Activated CD8-positive, alpha-beta memory T cell treated with anti-CD3 and anti-CD28 coated beads, Interleukin-2, amount 10 ng/mL, durations not matched to agents 7 days and 5 days (primary cell): ENCODE measurements around the gene PPEF2. TPM values are rescaled to one million over a fixed set of nuclear protein-coding genes. Genes with fewer than 3 reads are reported as not detected.

ENCODE experiments used
- ATAC-seq: fragments of 150-1000 bp; cut with Tn5 transposase; one replicate; pipeline ENCODE4 v1.10.0; 2021; ENCODE audit warnings: moderate library complexity
- CTCF ChIA-PET: fragments of 350-600 bp; sonication (Branson Sonifier 250); formaldehyde crosslinking; loops from one replicate; lab custom pipeline; 2021; ENCODE audit warnings: antibody characterized with exemption; lab: Charles Lee
- DNase-seq: peaks from one replicate; pipeline ENCODE4 v3.0.0-alpha.2; 2020
- H3K27ac Mint-ChIP-seq: one replicate; pipeline ENCODE4 v1.8.0; 2021; ENCODE audit warnings: mild to moderate bottlenecking, mixed read lengths
- H3K27me3 Mint-ChIP-seq: one replicate; pipeline ENCODE4 v1.8.0; 2021; ENCODE audit warnings: mixed read lengths
- H3K36me3 Mint-ChIP-seq: one replicate; pipeline ENCODE4 v1.8.0; 2021; ENCODE audit warnings: mild to moderate bottlenecking, mixed read lengths
- H3K4me1 Mint-ChIP-seq: one replicate; pipeline ENCODE4 v1.8.0; 2021; ENCODE audit warnings: mixed read lengths
- H3K4me3 Mint-ChIP-seq: one replicate; pipeline ENCODE4 v1.8.0; 2021; ENCODE audit warnings: mild to moderate bottlenecking, moderate library complexity, mixed read lengths
- H3K9me3 Mint-ChIP-seq: one replicate; pipeline ENCODE4 v1.8.0; 2022; ENCODE audit warnings: low read depth, mixed read lengths
- total RNA-seq, 2 experiments: library from RNA; stranded (reverse); gene quantifications; one replicate each; pipeline ENCODE4 v1.2.3, GENCODE V29; 2021

PPEF2 gene
- total RNA-seq, 2 experiments from 2014 or later, result 0.29 TPM; not detected in 1

DNA sequence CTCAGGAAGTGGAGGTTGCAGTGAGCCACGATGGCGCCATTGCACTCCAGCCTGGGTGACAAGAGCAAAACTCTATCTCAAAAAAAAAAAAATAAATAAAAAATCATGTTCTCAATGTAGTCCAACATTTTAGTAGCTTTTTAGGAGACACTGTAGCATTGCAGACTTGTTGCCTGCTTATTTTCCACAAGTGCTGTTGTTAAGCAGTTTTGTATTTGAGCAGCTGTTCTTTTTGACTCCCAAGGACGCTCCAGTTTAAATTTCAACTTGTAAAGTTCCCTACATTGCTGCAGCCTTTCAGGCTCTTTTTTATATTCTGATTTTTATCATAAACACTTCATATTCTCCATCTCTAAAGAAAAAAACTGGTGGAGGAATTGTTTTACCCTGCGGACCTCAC is 83.1 kb downstream of the PPEF2 start:
- ATAC-seq, result no peak
- no peak overlapping the region for H3K4me3 Mint-ChIP-seq
- no peak overlapping the region for H3K27ac Mint-ChIP-seq
- H3K9me3 Mint-ChIP-seq, result no peaks in the 10 kb centered on the region
- no peaks in the 10 kb centered on the region for H3K27me3 Mint-ChIP-seq
- no peaks in the 10 kb centered on the region for H3K4me1 Mint-ChIP-seq
- CTCF ChIA-PET, result no interaction called here
- peaks cover 18% of the 10 kb centered on the region for H3K36me3 Mint-ChIP-seq
- no peak for DNase-seq

DNA sequence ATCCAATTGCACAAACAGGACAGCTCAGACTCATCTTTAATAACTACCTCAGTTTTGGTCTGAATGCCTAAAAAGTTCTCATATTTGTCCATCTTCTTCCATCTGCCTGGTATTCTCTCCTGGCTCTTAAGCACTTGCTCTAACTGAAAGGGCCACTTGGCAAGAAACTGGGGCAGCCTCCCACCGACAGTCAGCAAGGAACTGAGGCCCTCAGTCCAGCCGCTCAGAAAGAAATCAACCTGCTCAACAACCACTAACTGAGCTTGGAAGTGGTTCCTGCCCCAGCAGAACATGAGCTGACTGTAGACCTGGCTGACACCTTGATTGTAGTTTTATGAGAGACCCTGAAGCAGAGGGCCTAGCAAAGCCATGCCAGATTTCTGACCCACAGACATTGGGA is 84.4 kb downstream of the PPEF2 start:
- CTCF ChIA-PET, result no interaction called here
- ATAC-seq (no peak), DNase-seq (no peak)
- H3K4me3 Mint-ChIP-seq, result no peak overlapping the region
- H3K4me1 Mint-ChIP-seq, result no peaks in the 10 kb centered on the region
- H3K27ac Mint-ChIP-seq, result no peak overlapping the region
- peaks cover 22% of the 10 kb centered on the region for H3K36me3 Mint-ChIP-seq
- no peaks in the 10 kb centered on the region for H3K9me3 Mint-ChIP-seq
- H3K27me3 Mint-ChIP-seq, result no peaks in the 10 kb centered on the region

Other genes starting within 250 kb of the PPEF2 start
- gene G3BP2, start 229.0 kb downstream of the PPEF2 start, total RNA-seq, result 100 to 1,000 TPM; 148 to 230 TPM
- 10 to 100 TPM; 30.1 to 43.1 TPM for gene USO1, start 177.9 kb downstream of the PPEF2 start, total RNA-seq
- 10 to 100 TPM; 29.3 to 40.6 TPM for gene NAAA, start 38.6 kb upstream of the PPEF2 start, total RNA-seq
- 10 to 100 TPM; 45.6 to 48.0 TPM for gene SDAD1, start 88.5 kb upstream of the PPEF2 start, total RNA-seq
- under 1 TPM in 1 of 2 experiments, not detected in 1; 0.07 TPM for gene CXCL9, start 105.1 kb upstream of the PPEF2 start, total RNA-seq
- gene CXCL10, start 121.0 kb upstream of the PPEF2 start, total RNA-seq, result under 1 TPM; 0.75 to 0.82 TPM
- under 1 TPM; 0.40 to 0.53 TPM for gene CXCL11, start 133.6 kb upstream of the PPEF2 start, total RNA-seq
- gene ART3, start 172.3 kb upstream of the PPEF2 start, total RNA-seq, result not detected
- 10 to 100 TPM; 46.8 to 57.5 TPM for gene NUP54, start 245.9 kb upstream of the PPEF2 start, total RNA-seq